H9 (cell line): ENCODE measurements around the gene KCNMA1. TPM values are rescaled to one million over a fixed set of nuclear protein-coding genes. Genes with fewer than 3 reads are reported as not detected.

ENCODE experiments used
- DNase-seq: peaks from one replicate; pipeline ENCODE4 v3.0.0-alpha.2; 2017
- H2AFZ ChIP-seq: one replicate; pipeline ENCODE4 v1.6.1; 2013; ENCODE audit warnings: mild to moderate bottlenecking, low read length, control low read depth, moderate library complexity
- H2AK5ac ChIP-seq: 2 replicates; pipeline ENCODE4 v1.6.1; 2013; ENCODE audit warnings: low read length, control low read depth, mixed read lengths; ENCODE audit not compliant: insufficient read length
- H2BK120ac ChIP-seq: one replicate; pipeline ENCODE4 v1.6.1; 2013; ENCODE audit warnings: low read depth, mild to moderate bottlenecking, low read length, control low read depth, inconsistent platforms; ENCODE audit not compliant: poor library complexity, severe bottlenecking
- H2BK12ac ChIP-seq: 2 replicates; pipeline ENCODE4 v1.6.1; 2013; ENCODE audit warnings: low read length, control low read depth, mixed read lengths, low read depth; ENCODE audit not compliant: insufficient read length
- H2BK15ac ChIP-seq: 2 replicates; pipeline ENCODE4 v1.6.1; 2013; ENCODE audit warnings: low read depth, low read length, control low read depth
- H2BK20ac ChIP-seq: one replicate; pipeline ENCODE4 v1.6.1; 2013; ENCODE audit warnings: low read depth, mild to moderate bottlenecking, low read length, control low read depth, inconsistent platforms; ENCODE audit not compliant: poor library complexity, severe bottlenecking
- H2BK5ac ChIP-seq: 2 replicates; pipeline ENCODE4 v1.6.1; 2013; ENCODE audit warnings: low read length, control low read depth, mixed read lengths; ENCODE audit not compliant: insufficient read length
- H3K14ac ChIP-seq: 2 replicates; pipeline ENCODE4 v1.6.1; 2013; ENCODE audit warnings: low read length, control low read depth; ENCODE audit not compliant: insufficient read depth
- H3K18ac ChIP-seq: 2 replicates; pipeline ENCODE4 v1.6.1; 2013; ENCODE audit warnings: low read depth, mild to moderate bottlenecking, mixed read lengths, low read length, control low read depth; ENCODE audit not compliant: insufficient read length
- H3K23ac ChIP-seq: 2 replicates; pipeline ENCODE4 v1.6.1; 2013; ENCODE audit warnings: low read length, control low read depth, mixed read lengths, low read depth; ENCODE audit not compliant: insufficient read length
- H3K23me2 ChIP-seq: 2 replicates; pipeline ENCODE4 v1.6.1; 2013; ENCODE audit warnings: low read depth, mild to moderate bottlenecking, mixed read lengths, low read length, control low read depth; ENCODE audit not compliant: insufficient read length, poor library complexity, severe bottlenecking
- H3K27ac ChIP-seq: 2 replicates; pipeline ENCODE4 v1.5.1; 2013; ENCODE audit warnings: low read length, control low read depth, mixed read lengths, low read depth; ENCODE audit not compliant: insufficient read length
- H3K27me3 ChIP-seq: 2 replicates; pipeline ENCODE4 v1.6.1; 2013; ENCODE audit warnings: low read length, control low read depth, inconsistent platforms; ENCODE audit not compliant: insufficient read depth
- H3K4ac ChIP-seq: 2 replicates; pipeline ENCODE4 v1.6.1; 2013; ENCODE audit warnings: low read depth, mild to moderate bottlenecking, control low read depth, inconsistent platforms, low read length, moderate library complexity
- H3K4me1 ChIP-seq: 2 replicates; pipeline ENCODE4 v1.6.1; 2013; ENCODE audit warnings: low read length, control low read depth, inconsistent platforms; ENCODE audit not compliant: insufficient read depth
- H3K4me2 ChIP-seq: 2 replicates; pipeline ENCODE4 v1.6.1; 2013; ENCODE audit warnings: low read length, control low read depth, mixed read lengths; ENCODE audit not compliant: insufficient read length, insufficient read depth
- H3K56ac ChIP-seq: 2 replicates; pipeline ENCODE4 v1.6.1; 2013; ENCODE audit warnings: low read depth, mild to moderate bottlenecking, mixed read lengths, low read length, control low read depth; ENCODE audit not compliant: insufficient read length
- H3K79me1 ChIP-seq: 2 replicates; pipeline ENCODE4 v1.6.1; 2013; ENCODE audit warnings: low read depth, mild to moderate bottlenecking, moderate library complexity, low read length, control low read depth, inconsistent platforms; ENCODE audit not compliant: insufficient read depth, poor library complexity, severe bottlenecking
- H3K79me2 ChIP-seq: 2 replicates; pipeline ENCODE4 v1.6.1; 2013; ENCODE audit warnings: low read length, control low read depth, inconsistent platforms; ENCODE audit not compliant: insufficient read depth
- H3K9ac ChIP-seq: 2 replicates; pipeline ENCODE4 v1.6.1; 2013; ENCODE audit warnings: low read length, control low read depth, mixed read lengths; ENCODE audit not compliant: insufficient read length; ENCODE audit errors: extremely low read depth
- H3K9me3 ChIP-seq: one replicate; pipeline ENCODE4 v1.6.1; 2013; ENCODE audit warnings: low read depth, low read length, inconsistent platforms; ENCODE audit not compliant: control insufficient read depth
- H3T11ph ChIP-seq: one replicate; pipeline ENCODE4 v1.6.1; 2013; ENCODE audit warnings: mild to moderate bottlenecking, low read length, control low read depth, inconsistent platforms
- H4K20me1 ChIP-seq: one replicate; pipeline ENCODE4 v1.6.1; 2013; ENCODE audit not compliant: control insufficient read depth, insufficient read length, insufficient read depth
- H4K5ac ChIP-seq: 2 replicates; pipeline ENCODE4 v1.6.1; 2013; ENCODE audit warnings: low read depth, mild to moderate bottlenecking, mixed read lengths, low read length, control low read depth; ENCODE audit not compliant: insufficient read length
- H4K8ac ChIP-seq: replicated peaks from 2 replicates; pipeline ENCODE4 v1.6.1; 2013; ENCODE audit warnings: low read length, control low read depth, mixed read lengths, low read depth; ENCODE audit not compliant: insufficient read length
- H4K91ac ChIP-seq: 2 replicates; pipeline ENCODE4 v1.6.1; 2013; ENCODE audit warnings: low read depth, mild to moderate bottlenecking, moderate library complexity, mixed read lengths, low read length, control low read depth; ENCODE audit not compliant: insufficient read length
- H3K27ac Mint-ChIP-seq, 3 experiments: 2 replicates in 2 of 3; 3 replicates in 1 of 3; pipeline ENCODE4 v1.8.0; 2020 to 2021; ENCODE audit warnings: mixed read lengths in 3 of 3, mild to moderate bottlenecking in 1 of 3, moderate library complexity in 1 of 3
- H3K27me3 Mint-ChIP-seq: 2 replicates; pipeline ENCODE4 v1.8.0; 2021; ENCODE audit warnings: low read depth, mild to moderate bottlenecking, moderate library complexity, mixed read lengths
- H3K36me3 Mint-ChIP-seq, 3 experiments: 2 replicates in 2 of 3; 3 replicates in 1 of 3; pipeline ENCODE4 v1.8.0; 2020 to 2021; ENCODE audit warnings: low read depth in 3 of 3, mixed read lengths in 3 of 3; ENCODE audit not compliant: insufficient read depth in 1 of 3
- H3K4me1 Mint-ChIP-seq, 2 experiments: 2 replicates each; pipeline ENCODE4 v1.8.0; 2020; ENCODE audit warnings: mixed read lengths in 2 of 2
- H3K4me3 Mint-ChIP-seq, 2 experiments: 2 replicates in 1 of 2; 3 replicates in 1 of 2; pipeline ENCODE4 v1.8.0; 2020 to 2021; ENCODE audit warnings: mild to moderate bottlenecking in 2 of 2, mixed read lengths in 2 of 2, moderate library complexity in 1 of 2
- H3K9me3 Mint-ChIP-seq, 2 experiments: 2 replicates in 1 of 2; 3 replicates in 1 of 2; pipeline ENCODE4 v1.8.0; 2020; ENCODE audit warnings: mild to moderate bottlenecking in 2 of 2, mixed read lengths in 2 of 2, moderate library complexity in 1 of 2
- CTCF ChIP-seq: fragments of 200-600 bp; sonication (generic); conservative IDR thresholded peaks from 3 replicates; pipeline ENCODE4 v1.8.0; 2021; ENCODE audit warnings: antibody characterized with exemption, mild to moderate bottlenecking
- WGBS: extraction: QIAGEN DNeasy Blood & Tissue Kit; methylation state at CpG from one replicate; pipeline ENCODE4 v1.1.7; 2013; ENCODE audit warnings: missing lambda C conversion rate, low lambda C conversion rate, mixed read lengths; ENCODE audit not compliant: insufficient read length; ENCODE audit errors: extremely low coverage; 5-methylcytosine and 5-hydroxymethylcytosine counted together
- total RNA-seq: library from RNA; stranded (reverse); gene quantifications from 2 replicates; pipeline ENCODE4 v1.2.1, GENCODE V29; 2021

KCNMA1 gene
- total RNA-seq, 1 experiment from 2014 or later = 2.0 TPM

GRCh38 chr10:77091597-77092165, 545.9 kb downstream of the KCNMA1 start:
- no peaks in the 10 kb centered on the region for H3K79me1 ChIP-seq
- H3K4ac ChIP-seq = no peak overlapping the region
- Mint-ChIP-seq H3K27ac (no peak overlapping the region), H3K4me3 (no peak overlapping the region), H3K36me3 (no peaks in the 10 kb centered on the region), H3K4me1 (no peaks in the 10 kb centered on the region), H3K9me3 (no peaks in the 10 kb centered on the region), H3K27me3 (no peaks in the 10 kb centered on the region)
- H3T11ph ChIP-seq = no peak overlapping the region
- no CpG with 5 or more reads among the region's 6 CpGs for WGBS
- H4K91ac ChIP-seq = no peak overlapping the region
- DNase-seq = no peak
- no peak overlapping the region for H3K9ac ChIP-seq
- no peak overlapping the region for H3K4me2 ChIP-seq
- TF ChIP-seq CTCF = no peak
- no peak overlapping the region for H2BK20ac ChIP-seq
- H3K14ac ChIP-seq = no peak overlapping the region
- H3K56ac ChIP-seq = no peak overlapping the region
- no peak overlapping the region for H2AFZ ChIP-seq
- no peaks in the 10 kb centered on the region for H3K79me2 ChIP-seq
- no peak overlapping the region for H4K5ac ChIP-seq
- no peak overlapping the region for H2AK5ac ChIP-seq
- no peak overlapping the region for H3K23ac ChIP-seq
- H3K4me1 ChIP-seq = no peaks in the 10 kb centered on the region
- H2BK12ac ChIP-seq = no peak overlapping the region
- H2BK15ac ChIP-seq = no peak overlapping the region
- H3K18ac ChIP-seq = no peak overlapping the region
- no peaks in the 10 kb centered on the region for H3K9me3 ChIP-seq
- no peaks in the 10 kb centered on the region for H3K23me2 ChIP-seq
- H3K27me3 ChIP-seq = no peaks in the 10 kb centered on the region
- no peak overlapping the region for H4K8ac ChIP-seq
- H2BK5ac ChIP-seq = no peak overlapping the region
- H4K20me1 ChIP-seq = no peaks in the 10 kb centered on the region
- no peak overlapping the region for H3K27ac ChIP-seq
- no peak overlapping the region for H2BK120ac ChIP-seq
